ENCODE results near the gene DPCD. TPM values are rescaled to one million over a fixed set of nuclear protein-coding genes. Genes with fewer than 3 reads are reported as not detected.

DPCD gene
- total RNA-seq, 1 experiment from 2014 or later: 39.5 TPM

DNA sequence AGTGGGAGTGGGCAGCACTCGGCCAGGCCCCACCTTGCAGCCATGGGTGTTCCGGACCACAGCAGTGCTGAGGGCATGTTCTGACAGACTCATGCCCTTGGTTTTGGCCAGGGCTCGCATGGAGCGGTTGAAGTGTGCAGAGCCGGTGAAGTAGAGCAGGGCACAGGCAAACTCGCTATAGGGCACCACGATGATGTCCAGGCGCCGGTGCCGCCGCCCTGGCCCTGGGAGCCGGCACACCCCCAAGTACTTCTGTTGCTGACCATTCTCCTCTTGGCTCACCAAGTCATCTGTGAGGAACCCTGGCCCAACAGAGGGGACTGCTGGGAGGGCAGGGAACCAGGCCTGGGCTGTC, 8.6 kb upstream of the DPCD start:
- Histone ChIP-seq H3K9ac (ENCODE audit: low read length) (no peak overlapping the region), H3K9me3 (ENCODE audit: control insufficient read depth in 1 of 2, insufficient read depth in 1 of 2, low read depth in 1 of 2, low read length in 2 of 2) (no peaks in the 10 kb centered on the region), H3K4me3 (replicated peaks in 1 of 2; ENCODE audit: low read depth in 1 of 2, low read length in 2 of 2) (no peak overlapping the region), H3K4me1 (ENCODE audit: control insufficient read depth in 1 of 2, insufficient read depth in 2 of 2, low read length in 2 of 2) (peaks cover 0 to 5% of the 10 kb centered on the region in 2 experiments; a peak in 1 of 4 replicates), H2AFZ (ENCODE audit: low read depth, low read length, poor library complexity, severe bottlenecking) (no peak overlapping the region), H3K27me3 (ENCODE audit: insufficient read depth, low read length) (no peaks in the 10 kb centered on the region), H3K27ac (ENCODE audit: low read depth, low read length) (no peak overlapping the region), H4K20me1 (ENCODE audit: insufficient read depth) (no peaks in the 10 kb centered on the region), H3K9me2 (ENCODE audit: insufficient read depth) (no peaks in the 10 kb centered on the region), H3K79me2 (ENCODE audit: insufficient read depth, low read length) (no peaks in the 10 kb centered on the region), H3K36me3 (ENCODE audit: control insufficient read depth in 1 of 2, insufficient read depth in 2 of 2, low read length in 2 of 2) (peaks cover 7 to 10% of the 10 kb centered on the region in 2 experiments; a peak in 3 of 4 replicates), H3K4me2 (ENCODE audit: low read length) (no peak overlapping the region)
- intact Hi-C loops (cut with micrococcal nuclease): loop anchor here (10.0 kb wide), 1 partner anchor 515 kb away; the partner anchor contains the start of gene KAZALD1
- no peak for ATAC-seq
- TF ChIP-seq JUND (IDR thresholded peaks at IDR 0.05): no peak
- TF ChIP-seq, protein P1, sequence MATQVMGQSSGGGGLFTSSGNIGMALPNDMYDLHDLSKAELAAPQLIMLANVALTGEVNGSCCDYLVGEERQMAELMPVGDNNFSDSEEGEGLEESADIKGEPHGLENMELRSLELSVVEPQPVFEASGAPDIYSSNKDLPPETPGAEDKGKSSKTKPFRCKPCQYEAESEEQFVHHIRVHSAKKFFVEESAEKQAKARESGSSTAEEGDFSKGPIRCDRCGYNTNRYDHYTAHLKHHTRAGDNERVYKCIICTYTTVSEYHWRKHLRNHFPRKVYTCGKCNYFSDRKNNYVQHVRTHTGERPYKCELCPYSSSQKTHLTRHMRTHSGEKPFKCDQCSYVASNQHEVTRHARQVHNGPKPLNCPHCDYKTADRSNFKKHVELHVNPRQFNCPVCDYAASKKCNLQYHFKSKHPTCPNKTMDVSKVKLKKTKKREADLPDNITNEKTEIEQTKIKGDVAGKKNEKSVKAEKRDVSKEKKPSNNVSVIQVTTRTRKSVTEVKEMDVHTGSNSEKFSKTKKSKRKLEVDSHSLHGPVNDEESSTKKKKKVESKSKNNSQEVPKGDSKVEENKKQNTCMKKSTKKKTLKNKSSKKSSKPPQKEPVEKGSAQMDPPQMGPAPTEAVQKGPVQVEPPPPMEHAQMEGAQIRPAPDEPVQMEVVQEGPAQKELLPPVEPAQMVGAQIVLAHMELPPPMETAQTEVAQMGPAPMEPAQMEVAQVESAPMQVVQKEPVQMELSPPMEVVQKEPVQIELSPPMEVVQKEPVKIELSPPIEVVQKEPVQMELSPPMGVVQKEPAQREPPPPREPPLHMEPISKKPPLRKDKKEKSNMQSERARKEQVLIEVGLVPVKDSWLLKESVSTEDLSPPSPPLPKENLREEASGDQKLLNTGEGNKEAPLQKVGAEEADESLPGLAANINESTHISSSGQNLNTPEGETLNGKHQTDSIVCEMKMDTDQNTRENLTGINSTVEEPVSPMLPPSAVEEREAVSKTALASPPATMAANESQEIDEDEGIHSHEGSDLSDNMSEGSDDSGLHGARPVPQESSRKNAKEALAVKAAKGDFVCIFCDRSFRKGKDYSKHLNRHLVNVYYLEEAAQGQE (IDR thresholded peaks at IDR 0.05; ENCODE audit: low read depth): no peak
- no peak for TF ChIP-seq CBX3 (IDR thresholded peaks at IDR 0.05; ENCODE audit: low read depth)
- TF ChIP-seq POLR2A (IDR thresholded peaks at IDR 0.05; ENCODE audit: borderline replicate concordance, extremely low read depth, insufficient read depth, insufficient read length): no peak
- TF ChIP-seq YY1 (IDR thresholded peaks at IDR 0.05; ENCODE audit: extremely low read depth, insufficient replicate concordance, low read depth, low read length): no peak
- TF ChIP-seq ZNF274 (IDR thresholded peaks at IDR 0.05; ENCODE audit: low read depth, low read length): no peak
- no peak for TF ChIP-seq RAD21 (IDR thresholded peaks at IDR 0.05; ENCODE audit: low read depth)
- TF ChIP-seq, protein P2, sequence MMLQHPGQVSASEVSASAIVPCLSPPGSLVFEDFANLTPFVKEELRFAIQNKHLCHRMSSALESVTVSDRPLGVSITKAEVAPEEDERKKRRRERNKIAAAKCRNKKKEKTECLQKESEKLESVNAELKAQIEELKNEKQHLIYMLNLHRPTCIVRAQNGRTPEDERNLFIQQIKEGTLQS (IDR thresholded peaks at IDR 0.05): no peak
- TF ChIP-seq, protein P3, sequence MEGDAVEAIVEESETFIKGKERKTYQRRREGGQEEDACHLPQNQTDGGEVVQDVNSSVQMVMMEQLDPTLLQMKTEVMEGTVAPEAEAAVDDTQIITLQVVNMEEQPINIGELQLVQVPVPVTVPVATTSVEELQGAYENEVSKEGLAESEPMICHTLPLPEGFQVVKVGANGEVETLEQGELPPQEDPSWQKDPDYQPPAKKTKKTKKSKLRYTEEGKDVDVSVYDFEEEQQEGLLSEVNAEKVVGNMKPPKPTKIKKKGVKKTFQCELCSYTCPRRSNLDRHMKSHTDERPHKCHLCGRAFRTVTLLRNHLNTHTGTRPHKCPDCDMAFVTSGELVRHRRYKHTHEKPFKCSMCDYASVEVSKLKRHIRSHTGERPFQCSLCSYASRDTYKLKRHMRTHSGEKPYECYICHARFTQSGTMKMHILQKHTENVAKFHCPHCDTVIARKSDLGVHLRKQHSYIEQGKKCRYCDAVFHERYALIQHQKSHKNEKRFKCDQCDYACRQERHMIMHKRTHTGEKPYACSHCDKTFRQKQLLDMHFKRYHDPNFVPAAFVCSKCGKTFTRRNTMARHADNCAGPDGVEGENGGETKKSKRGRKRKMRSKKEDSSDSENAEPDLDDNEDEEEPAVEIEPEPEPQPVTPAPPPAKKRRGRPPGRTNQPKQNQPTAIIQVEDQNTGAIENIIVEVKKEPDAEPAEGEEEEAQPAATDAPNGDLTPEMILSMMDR (IDR thresholded peaks at IDR 0.05 in 2 of 3, conservative IDR thresholded peaks at IDR 0.05 in 1 of 3; ENCODE audit: borderline replicate concordance in 1 of 3, insufficient read depth in 1 of 3, low read depth in 2 of 3, low read length in 2 of 3): no peak
- no peak for TF ChIP-seq SIN3A (IDR thresholded peaks at IDR 0.05; ENCODE audit: low read depth)
- TF ChIP-seq SP1 (IDR thresholded peaks at IDR 0.05; ENCODE audit: low read depth): no peak
- no peak for TF ChIP-seq EZH2 (IDR thresholded peaks at IDR 0.05)
- TF ChIP-seq, protein P4, sequence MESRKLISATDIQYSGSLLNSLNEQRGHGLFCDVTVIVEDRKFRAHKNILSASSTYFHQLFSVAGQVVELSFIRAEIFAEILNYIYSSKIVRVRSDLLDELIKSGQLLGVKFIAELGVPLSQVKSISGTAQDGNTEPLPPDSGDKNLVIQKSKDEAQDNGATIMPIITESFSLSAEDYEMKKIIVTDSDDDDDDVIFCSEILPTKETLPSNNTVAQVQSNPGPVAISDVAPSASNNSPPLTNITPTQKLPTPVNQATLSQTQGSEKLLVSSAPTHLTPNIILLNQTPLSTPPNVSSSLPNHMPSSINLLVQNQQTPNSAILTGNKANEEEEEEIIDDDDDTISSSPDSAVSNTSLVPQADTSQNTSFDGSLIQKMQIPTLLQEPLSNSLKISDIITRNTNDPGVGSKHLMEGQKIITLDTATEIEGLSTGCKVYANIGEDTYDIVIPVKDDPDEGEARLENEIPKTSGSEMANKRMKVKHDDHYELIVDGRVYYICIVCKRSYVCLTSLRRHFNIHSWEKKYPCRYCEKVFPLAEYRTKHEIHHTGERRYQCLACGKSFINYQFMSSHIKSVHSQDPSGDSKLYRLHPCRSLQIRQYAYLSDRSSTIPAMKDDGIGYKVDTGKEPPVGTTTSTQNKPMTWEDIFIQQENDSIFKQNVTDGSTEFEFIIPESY (IDR thresholded peaks at IDR 0.05; ENCODE audit: extremely low read depth, insufficient replicate concordance, low read length): no peak
- no peak for TF ChIP-seq TCF7L2 (IDR thresholded peaks at IDR 0.05; ENCODE audit: borderline replicate concordance, extremely low read depth, insufficient read depth, insufficient read length)
- no peak for TF ChIP-seq SRF (IDR thresholded peaks at IDR 0.05; ENCODE audit: low read depth)
- TF ChIP-seq FOSL1 (IDR thresholded peaks at IDR 0.05; ENCODE audit: low read depth): no peak
- ChIA-PET CTCF (interaction anchor here (0.8 to 2.4 kb wide), 3 partner anchors 9 to 365 kb away, joined by 3 to 14 read pairs (median 4); no protein-coding TSS in a partner anchor), RAD21 (ENCODE audit: low non-redundant PET in 1 of 2, low total read pairs in 2 of 2, uncharacterized antibody in 2 of 2, unreplicated experiment in 2 of 2) (no interaction called here), POLR2A (no interaction called here)
- no TSS peak for BruUV-seq (replicated peaks)
- no peak for DNase-seq (ENCODE audit: low read depth, low spot score)

Data from HCT116 (cell line).